ENCODE measurements around the gene ERVFRD-1.

GRCh38 chr6:11151488-11151887 is 40.0 kb upstream of the ERVFRD-1 start:
- TF ChIP-seq EZH2phosphoT487 (IDR thresholded peaks at IDR 0.05; ENCODE audit: insufficient read depth, low read depth) (no peak), EZH2 (IDR thresholded peaks at IDR 0.05; ENCODE audit: insufficient read depth, poor library complexity, severe bottlenecking) (no peak)

Data from GM23248 (cell line).